HG02970 (cell line): ENCODE results near the gene EEF1A2.

Experiments
- ATAC-seq: cut with Tn5 transposase; IDR thresholded peaks from one replicate; pipeline ENCODE4 v1.9.1; 2021; ENCODE audit warnings: mild to moderate bottlenecking, moderate library complexity, moderate number of reproducible peaks; ENCODE audit not compliant: unreplicated experiment, low FRiP score

EEF1A2 gene

GRCh38 chr20:63471981-63472831, 26.7 kb downstream of the EEF1A2 start, which contains the start of gene KCNQ2:
Gene KCNQ2 (minus strand): TSS chr20:63472655. CDS start chr20:63472463, 192 bp downstream.
- no peak for ATAC-seq

- no peak for ATAC-seq
Measured at GRCh38 chr20:63471717-63471980, 27.2 kb downstream of the EEF1A2 start.

- ATAC-seq = no peak
Measured at GRCh38 chr20:63471002-63471716, 27.7 kb downstream of the EEF1A2 start.

DNA sequence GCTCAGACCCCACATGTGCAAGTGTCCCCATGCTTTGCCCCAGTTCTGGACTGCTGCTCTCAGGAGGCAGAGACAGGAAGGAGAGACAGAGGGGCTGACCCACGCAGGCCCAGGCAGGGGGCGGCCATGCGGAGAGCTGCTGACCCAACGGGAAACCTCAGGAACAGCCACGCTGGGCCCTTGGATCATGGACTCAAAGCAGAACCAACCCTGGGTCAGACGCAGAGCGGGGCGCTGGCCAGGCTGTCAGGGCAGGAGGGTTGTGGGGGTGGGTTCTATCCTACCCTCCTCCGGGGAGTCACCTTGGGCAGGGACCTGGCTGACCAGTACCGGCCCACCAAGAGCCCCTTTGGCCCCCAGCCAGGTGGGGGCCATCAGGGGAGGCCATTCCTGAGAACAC, 28.5 kb downstream of the EEF1A2 start:
- ATAC-seq = no peak

- no peak for ATAC-seq
Measured at GRCh38 chr20:63469713-63470101, 29.2 kb downstream of the EEF1A2 start.

DNA sequence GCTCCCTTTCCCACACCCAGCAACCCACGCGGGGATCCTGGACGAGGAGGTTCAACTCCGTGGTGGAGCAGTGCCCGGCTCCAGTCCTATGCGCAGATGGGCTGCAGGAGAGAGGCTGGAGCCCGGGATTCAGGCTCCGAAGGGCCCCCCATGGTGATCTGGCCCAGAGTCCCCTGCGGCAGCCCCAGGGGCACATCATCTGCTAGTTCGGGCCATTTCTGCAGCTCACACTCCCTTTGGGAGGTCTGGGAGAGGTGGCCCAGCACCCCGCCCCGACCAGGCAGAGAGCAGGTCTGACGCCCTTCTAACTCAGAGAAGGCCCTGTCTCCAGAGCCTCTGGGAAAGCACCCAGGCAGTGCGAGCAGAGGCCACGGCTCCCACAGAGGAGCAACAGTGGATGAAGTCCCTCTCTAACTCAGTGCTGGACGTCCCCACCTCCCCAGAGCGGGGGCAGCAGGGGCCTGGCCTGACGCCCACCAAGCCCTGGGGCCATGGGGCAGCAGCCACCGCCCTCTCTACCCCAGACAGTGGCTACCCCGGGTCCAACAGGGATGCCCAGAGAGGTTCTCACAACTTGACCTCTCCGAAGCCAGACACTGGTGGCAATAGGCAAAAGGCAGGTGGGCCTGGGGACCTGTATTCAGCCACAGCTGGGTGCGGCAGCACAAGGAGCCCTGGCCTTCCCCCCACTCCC, 29.7 kb downstream of the EEF1A2 start:
- no peak for ATAC-seq

- ATAC-seq = no peak
Measured at GRCh38 chr20:63468421-63468820, 30.5 kb downstream of the EEF1A2 start.

DNA sequence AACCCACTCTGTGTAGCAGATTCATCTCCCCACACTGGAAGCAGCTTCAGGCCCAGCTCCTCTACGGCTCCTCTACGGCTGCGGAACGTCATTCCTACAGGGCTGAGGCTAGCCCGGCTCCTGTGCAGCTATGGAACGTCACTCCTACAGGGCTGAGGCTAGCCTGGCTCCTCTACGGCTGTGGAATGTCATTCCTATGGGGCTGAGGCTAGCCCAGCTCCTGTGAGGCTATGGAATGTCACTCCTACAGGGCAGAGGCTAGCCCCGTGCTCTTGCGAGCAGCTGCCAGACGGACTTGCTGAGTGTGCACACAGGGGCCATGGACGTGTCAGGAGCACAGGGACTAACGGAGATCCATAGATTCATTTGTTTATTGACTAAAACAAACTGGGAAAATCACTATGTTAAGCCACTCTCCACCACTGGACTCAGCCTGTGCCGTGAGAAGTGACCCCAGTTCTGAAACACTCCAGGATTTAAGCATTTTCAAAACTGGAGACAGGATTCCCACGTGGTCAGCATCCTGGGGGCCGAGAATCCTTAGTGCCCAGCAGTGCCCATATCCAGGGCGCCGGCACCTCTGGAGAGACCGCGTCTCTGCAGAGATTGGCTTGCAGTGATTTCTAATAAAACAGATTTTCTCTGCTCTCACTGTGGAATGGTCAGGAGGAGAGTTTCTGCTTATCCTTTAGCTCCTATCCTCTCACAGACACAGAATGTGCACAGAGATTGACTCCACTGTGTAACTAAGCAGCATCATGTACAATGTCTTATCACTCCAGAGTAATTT, 31.4 kb downstream of the EEF1A2 start:
- no peak for ATAC-seq

DNA sequence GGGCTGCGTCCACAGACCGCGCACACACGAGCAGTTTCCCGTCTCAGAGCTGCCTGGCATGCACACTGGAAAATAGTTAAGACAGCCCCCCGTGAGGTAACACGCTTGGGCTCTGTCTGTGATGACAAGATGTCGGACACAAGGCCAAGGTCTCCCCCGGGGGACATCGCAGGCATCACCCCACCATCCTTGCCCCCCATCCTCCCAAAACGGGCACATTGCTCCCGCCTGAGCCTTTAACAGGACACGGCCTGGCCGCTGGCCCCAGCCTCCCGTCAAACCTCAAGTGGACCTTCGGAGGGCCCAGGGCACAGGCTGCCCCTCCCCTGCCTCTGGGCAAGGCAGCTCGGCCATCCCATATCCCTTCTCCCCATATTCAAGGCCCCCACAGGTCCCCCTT, 32.0 kb downstream of the EEF1A2 start:
- no peak for ATAC-seq

DNA sequence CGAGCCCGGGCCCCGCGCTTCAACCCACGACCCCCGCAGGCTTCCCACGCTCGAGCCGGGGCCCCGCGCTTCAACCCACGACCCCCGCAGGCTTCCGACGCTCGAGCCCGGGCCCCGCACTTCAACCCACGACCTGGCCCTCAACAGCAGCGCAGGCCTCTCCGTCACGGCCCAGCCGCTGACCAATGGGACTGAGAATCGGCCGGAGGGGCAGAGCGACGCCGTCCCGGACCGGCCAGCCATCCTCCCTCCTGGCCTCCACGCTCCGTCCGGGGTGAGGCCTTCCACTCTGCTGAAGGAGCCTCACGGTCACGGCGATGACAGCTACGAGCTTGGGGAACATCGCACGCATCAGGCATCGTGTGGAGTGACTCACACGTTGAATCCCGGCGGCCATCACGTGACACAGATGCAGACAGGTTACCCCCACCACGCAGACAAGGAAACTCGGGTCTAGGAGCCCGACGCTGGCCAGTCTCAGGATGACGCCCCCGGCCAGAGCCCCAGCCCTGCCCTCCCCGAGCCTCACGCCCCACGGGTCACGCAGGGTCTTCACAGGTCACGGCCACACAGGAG, 32.5 kb downstream of the EEF1A2 start:
- ATAC-seq = no peak

- no peak for ATAC-seq
Measured at GRCh38 chr20:63465380-63466249, 33.3 kb downstream of the EEF1A2 start.

DNA sequence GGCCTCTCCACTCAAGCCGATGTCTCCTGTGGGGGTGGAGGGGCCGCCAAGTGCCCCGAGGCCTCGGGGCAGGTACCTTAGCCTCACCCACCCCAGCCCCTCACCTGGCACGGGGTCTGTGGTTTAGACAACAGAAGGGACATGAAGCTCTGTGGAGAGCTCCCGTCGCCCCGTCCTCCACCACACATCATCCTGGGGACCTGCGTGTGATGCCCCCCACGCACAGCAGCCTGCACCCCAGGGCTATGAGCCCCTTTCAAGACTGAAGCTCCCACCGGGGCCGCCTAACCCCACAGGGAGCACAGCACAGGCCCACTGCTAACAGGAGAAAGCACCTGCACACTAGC, 34.6 kb downstream of the EEF1A2 start:
- no peak for ATAC-seq

DNA sequence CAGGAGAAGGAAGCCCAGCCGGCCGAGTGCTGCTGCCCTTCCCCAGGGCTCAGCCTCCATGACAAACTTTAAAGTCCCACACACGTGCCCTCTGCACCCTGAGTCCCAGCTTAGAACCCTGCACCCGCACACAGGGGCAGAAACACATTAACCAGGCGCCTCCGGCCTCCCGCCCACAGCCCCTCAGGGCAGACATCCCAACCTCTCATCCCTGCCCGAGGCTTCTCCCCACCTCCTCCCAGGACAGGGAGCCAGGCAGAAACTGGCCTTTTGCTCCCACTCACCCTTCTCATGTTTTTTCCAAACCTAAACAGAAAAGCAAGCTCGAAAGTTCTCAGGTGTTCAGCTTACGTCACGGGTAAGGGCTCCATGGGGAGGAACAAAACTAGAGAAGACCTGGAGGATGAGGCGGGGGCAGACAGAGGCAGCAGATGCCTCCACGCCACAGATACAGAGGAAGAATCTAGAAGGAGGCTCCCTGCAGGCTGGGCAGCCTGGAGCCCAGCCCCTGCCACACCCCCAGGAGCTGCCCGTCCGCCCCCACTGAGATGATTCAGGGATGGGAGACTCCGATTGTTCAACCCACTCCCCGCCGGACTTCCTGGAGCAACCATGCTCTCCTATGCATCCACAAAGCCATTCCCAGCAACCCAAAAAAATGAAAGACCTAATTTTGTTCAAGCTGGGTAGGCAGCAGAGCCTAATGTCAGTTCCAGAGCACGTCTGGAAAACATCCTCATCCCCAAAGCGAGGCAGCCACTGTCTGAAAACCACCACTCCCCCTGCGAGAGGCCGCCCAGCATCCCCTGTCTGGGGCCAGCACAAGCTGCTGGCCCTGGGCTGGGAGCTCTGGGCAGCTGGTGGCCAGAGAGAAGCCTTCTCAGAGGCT, 35.2 kb downstream of the EEF1A2 start:
- ATAC-seq = no peak

GRCh38 chr20:63462244-63462643, 36.6 kb downstream of the EEF1A2 start:
- no peak for ATAC-seq

- ATAC-seq = no peak
Measured at GRCh38 chr20:63461104-63461763, 37.6 kb downstream of the EEF1A2 start.

GRCh38 chr20:63459070-63459380, 39.9 kb downstream of the EEF1A2 start:
- no peak for ATAC-seq

GRCh38 chr20:63458170-63459069, 40.5 kb downstream of the EEF1A2 start:
- ATAC-seq = no peak
